Eye (tissue), 1 donor: ENCODE data around the gene SH3RF3.
"Not testable (repeated sequence)": the region's sequence is repeated elsewhere in the genome, so short reads cannot be mapped to it uniquely, and the experiment has no call there.

ENCODE experiments used
- DNase-seq: peaks from one replicate; pipeline ENCODE4 v3.0.0-alpha.2; 2015

Gene SH3RF3

DNA sequence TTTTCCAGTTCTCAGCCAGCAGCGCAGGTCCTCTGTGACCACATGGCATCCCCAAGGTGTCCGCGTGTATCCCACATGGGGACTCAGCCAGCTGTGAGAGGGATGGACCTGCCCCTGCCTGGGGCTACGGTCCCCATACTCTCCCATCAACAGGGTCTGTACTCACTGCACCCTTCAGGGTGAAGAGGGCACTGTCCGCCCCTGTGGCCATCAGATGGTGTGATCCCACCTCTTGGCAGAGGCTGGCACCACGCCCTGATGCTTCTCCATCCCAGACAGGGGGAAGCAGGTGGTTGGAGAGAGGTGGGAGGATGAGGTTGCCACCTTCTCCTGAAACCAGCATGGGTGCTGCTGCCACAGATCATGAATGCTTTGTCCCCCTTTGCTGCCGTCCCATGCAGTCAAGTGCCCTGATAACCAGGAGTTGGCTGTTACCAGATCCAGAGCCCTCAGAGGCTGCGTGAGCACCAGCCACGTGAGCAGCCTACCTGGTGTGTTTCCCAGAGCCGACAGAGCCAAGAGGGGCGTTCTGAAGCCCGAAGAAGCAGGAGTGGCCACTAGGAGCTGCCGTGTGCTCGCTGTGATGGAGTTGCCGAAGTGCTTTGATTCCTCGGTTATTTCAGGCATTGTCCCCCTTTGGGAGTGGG lies 93.9 kb downstream of the SH3RF3 start:
- no peak for DNase-seq

DNA sequence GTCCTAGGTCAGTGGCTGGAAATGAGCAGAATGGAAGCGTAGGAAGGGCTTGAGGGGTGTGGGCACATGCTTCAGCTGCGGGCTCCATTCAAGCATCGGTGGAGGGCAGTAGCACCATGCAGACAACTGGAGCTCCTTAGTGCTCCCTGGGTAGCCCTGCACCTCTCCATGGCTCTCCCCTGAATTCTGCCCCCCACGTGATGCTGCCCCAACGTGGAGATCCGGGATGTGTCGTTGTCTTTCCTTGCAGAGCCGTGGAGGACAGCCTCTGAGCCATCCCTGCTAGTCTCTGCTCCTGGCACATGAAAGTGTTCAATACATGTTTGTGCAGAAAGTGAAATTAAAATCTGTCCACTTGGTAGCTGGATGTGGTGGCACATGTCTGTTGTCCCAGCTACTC lies 94.5 kb downstream of the SH3RF3 start:
- DNase-seq, result no peak

DNA sequence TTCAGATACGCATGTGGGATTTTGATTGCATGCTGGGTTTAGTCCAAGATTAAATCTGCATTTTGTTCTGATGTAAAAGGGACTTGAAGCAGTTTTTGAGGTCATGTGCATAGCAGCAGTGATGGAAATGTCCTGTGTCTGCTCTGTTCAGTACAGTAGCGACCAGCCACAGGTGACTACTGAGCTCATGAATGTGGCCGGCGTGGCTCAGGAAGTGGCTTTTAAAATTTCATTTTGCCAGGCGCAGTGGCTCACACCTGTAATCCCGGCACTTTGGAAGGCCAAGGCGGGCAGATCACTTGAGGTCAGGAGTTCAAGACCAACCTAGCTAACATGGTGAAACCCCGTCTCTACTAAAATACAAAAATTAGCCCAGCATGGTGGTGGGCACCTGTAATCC lies 95.3 kb downstream of the SH3RF3 start:
- DNase-seq, result not testable (repeated sequence)

DNA sequence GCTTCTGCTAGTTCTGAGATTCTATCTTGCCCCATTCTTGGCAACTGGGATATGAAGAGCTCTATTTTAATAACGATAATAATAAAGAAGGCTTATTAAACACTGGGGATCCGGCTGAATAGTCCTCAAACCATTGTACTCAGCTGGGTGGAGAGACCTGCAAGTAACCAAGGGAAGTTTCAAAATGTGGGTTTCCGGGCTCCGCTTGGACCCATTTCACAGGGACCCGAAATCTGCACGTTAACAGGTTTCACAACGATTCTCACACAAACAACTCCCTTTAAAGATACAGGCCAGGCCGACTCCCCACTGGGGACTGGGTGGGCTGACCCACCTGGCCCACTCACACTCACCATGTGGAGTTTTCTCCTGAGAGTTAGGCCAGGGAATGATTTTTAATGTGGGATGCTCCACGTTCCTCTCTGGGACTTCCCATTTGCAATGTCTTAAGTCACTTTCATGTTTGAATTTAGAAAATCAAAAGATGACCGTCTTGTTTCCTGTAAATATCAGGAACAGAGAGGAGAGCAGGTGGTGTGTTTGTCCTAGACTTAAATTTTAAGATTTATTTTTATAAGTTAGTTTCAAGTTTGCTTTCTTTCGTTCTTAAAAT lies 96.3 kb downstream of the SH3RF3 start:
- DNase-seq, result no peak

DNA sequence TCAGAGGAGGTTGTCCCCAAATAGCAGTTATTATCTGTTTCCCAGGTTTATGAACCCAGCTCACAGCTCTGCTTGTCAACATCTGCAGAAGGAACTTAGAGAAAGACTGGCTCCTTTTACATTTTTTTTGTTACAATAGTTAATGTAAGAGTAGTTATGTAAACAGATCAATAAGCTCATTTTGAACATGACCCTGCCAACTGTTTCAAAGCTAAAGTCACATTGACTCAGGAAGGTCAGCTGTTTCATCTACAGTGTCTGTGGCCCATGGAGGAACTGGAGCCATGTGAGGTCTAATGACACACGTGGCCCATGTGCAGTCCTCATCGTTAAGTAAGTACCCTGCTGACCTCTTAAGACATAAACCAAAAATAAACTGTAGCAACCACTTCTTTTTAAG lies 97.1 kb downstream of the SH3RF3 start:
- no peak for DNase-seq

DNA sequence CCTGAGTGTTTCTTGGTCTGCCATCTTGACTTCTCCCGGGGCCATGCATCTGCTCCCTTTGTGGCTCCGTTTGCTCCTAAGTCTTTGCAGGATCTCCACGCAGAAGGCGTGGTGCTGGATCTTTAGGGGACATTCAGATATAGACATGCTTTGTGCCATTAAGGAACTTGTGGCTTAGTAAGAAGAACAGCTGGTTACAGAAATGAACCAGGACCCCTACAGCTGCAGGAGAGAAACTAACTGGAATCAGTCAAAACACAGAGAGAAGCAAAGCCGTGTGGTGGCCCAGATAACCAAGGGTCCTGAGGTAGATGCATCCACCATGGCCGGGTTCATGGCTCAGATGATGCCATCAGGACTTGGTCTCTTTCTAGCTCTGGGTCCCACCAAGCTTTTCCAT lies 97.6 kb downstream of the SH3RF3 start:
- no peak for DNase-seq

DNA sequence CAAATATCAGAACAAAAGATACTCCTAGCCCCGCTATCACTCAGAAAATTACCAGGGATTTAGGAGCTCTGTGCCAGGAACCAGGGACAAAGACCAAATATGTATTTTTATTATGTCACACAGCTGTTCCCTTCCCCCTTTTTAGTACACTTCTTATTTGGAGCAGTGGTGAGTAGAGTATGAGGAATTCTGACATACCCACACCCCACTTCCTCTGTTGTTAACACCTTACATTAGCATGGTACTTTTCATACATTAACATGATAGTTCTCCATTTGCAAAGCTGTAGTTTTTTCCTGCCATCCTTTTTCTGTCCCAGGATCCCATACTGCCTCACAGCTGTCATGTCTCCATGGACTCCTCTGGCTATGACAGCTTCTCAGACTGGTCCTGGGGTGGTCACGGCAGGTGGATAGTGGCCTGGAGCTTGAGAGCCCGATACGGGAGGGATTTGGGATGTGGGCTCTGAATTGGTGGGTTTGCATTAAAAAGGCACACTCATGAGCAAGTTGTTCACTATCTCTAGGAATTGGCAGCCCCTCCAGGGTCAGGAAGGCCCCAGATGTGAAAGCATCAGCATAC lies 100.2 kb downstream of the SH3RF3 start:
- no peak for DNase-seq

DNA sequence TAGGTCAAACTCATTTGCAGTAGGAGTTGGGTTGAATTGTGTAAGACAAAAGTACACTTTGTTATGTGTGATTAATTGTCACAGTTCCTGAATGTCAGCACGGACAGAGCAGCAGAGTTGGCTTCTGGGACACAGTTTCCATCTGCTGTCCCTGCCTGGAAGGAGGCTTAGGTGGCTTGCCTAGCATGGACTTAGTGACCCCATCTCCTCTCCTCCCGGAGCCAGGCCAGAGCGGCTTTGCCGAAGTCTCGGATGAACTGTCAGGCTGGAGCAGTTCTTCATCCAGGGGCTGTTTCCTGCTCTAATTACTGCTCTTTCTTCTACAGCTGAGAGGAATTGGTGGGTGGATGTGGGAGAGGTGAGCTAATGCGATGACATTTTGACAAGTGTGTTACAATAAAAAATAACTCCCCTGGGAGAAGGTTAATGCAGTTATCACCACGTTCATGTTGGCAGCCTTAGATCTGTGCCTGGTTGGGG lies 102.0 kb downstream of the SH3RF3 start:
- peak; percentile 33 for DNase-seq

DNA sequence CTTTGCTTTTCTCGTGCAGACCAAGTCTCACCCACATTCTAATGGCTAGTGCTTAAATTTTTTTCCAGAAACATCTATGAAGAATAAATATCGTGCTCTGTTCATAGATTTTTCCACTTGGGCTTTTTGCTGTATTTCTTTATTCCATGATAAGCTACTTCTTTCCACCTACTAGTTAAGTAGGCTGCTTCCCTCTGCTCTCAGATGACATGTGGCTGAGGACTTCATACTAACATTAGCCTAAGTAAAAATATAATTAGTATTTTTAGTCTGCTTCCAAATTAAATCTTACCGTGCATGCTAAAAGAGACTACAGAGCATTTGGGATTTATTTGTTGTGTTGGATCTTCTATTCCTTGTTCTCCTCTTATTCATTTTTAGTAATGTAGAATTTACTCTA lies 102.4 kb downstream of the SH3RF3 start:
- DNase-seq, result no peak

DNA sequence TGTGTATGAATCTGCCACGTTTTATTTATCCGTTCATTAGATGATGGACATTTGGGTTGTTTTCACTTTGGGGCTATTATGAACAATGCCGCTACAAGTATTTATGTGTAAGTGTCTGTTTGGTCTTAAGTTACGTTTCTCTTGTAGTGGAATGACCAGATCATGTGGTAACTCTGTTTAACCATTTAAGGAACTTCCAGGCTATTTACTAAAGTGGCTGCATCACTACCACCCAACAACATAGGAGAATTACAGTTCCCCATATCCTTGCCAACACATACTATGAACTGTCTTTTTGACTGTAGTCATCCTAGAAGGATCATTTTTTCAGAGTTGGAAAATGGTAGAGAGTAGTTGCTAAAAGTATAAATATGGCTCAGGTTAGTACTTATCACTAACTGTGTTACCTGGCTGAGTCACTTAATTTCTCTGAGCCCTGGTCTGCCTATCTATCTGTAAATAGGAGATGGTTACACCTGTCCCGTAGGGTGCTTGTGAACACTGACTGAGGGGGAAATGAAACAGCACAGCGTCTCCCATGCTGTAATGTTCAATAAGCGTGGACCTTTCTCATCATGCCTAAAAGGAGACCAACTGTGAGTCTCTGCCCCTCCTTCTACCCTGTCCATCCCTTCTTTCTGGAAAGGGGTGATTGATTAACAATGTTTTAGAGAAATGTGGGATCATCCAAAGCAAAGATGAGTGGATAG lies 103.1 kb downstream of the SH3RF3 start:
- DNase-seq, result no peak

DNA sequence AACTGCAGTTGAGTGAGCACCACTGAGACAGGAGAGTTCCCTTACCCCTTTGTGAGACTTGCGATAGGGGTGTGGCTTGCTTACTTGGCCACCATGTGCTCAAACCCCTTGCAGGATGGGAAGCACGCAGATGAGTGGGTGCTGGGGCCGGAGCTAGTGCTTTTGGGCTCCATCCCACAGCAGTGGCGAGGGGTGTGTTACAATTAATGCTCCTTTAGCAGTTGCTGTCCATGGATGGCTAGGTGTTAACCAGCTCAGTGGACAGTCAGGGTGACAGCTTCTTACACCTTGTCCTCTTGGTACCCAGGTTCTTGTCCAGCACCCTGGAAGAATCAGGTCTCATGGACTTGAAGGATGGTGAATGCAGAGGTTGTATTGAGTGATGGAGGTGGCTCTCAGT lies 103.9 kb downstream of the SH3RF3 start:
- no peak for DNase-seq

DNA sequence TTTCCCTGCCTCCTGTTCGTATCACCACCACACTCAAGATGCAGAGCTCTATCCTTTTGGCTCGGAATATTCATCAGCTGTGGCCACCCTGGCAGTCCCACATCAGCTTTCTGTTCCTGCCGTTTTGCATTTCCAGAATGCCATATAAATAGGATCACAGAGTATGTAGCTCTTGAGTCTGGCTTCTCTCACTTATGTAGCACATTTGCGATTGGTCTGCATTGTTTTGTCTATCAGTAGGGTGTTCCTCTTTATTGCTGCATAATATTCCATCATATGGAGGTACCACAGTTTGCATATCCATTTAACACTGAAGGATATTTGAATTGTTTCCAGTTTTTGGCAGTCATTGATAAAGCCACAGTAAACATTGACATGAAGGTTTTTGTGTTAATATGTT lies 104.6 kb downstream of the SH3RF3 start:
- no peak for DNase-seq

DNA sequence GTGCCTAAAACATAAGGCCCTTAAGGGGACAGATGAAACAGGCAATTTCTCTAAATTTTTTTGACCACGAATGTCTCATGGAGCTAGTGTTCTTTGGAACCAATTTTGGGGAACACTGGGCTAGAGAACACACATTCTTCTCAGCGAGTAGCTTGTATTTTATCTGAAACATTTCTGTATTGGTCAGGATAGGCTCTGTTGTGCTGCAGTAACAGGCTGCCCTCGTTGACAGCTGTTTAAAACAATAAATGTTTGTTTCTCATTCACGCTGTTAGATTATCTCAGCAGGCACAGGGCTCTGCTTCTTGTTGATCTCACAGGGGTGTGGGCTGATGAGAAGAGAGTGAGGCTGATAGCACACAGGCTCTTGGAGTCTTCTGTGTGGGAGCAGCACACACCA lies 105.3 kb downstream of the SH3RF3 start:
- no peak for DNase-seq

DNA sequence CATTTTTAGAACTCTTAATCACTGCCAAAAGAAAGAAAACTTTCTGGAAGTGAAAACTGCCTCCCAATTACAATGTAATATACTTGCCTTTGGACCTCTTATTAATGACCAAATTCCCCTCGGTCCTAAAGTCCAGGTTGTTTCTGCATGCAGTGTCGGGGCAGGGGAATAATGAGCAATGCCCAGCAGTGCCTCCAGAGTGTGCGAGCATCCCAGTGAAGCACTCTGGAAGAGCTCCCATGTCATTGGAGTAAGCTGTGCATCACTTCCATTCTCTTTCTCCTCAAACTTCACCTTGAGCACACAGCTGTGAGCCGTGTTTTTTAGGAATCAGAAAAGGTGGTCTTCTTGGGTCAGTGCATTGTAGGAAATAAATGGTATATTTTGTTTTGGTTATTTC lies 107.1 kb downstream of the SH3RF3 start:
- DNase-seq, result no peak

DNA sequence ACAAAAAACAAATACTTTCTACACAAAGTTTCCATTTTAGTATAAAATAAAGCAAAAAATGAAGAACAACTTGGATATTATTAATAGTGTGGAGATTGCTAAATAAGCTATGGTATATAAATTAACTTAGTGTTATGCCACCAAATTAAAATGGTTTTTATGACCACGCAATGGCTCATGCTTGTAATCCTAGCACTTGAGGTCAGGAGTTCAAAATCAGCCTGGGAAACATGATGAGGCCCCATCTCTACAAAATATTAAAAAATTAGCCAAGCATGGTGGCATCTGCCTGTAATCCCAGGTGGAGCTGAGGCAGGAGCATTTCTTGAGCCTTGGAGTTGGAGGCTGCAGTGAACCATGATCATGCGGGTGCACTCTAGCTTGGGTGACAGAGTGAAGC lies 108.8 kb downstream of the SH3RF3 start:
- no peak for DNase-seq

DNA sequence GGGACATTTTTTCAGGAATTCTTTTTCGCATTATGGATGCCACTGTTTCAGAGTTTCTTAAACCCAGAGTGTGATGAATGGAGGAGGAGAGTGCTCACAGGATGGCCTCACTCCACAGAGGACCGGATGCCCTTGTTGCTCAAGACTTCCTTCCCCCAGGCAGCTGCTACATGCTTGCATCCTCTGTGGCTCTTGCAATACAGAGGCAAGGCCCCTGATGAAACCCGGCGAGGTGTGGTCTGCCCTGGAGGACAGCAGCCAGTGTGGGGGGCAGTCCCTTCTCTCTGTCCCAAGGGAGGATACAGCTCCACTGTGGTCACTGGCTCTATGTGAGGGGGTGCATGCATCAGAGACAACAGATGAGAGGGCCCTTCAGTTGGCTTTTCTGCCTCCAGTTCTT lies 109.6 kb downstream of the SH3RF3 start:
- DNase-seq, result no peak

DNA sequence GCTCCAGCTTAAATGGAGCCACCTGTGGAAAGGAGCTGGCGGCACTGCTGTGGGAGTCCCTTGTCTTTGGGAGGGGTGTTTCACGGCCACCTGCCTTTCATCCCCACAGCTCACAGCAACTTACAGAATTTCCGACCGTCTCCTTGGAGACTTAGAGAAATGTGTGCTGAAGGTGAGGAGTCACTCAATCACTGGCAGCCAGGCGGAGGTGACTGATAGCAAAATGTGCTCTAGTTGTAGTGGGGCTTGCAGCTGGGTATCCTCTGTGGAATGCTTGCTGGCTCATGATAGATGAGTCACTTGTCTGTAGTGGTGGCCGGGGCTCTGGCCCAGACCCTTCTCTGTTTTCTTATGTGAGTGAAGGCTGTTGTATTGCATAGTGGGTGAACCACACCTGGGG lies 110.7 kb downstream of the SH3RF3 start:
- no peak for DNase-seq

DNA sequence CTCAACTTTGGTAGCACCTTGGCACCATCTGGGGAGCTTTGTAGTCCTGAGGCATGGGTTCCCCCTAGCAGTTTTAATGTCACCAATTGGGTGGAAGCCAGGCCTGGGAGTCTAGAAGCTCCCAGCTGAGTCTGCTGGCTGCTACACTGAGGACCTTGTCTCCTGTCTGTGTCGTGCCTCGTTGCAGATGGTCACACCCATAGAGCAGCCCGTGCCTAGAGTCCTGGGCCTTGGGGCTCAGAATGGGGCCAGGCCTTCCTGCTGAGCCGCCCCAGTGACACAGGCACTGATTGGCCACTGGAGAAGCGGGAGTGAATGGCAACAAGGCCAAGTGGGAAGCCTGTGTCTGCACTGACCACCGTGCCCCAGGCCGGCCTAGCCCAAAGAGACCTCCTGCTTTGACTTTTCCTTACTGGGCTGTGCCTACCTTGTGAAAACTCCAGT lies 113.2 kb downstream of the SH3RF3 start:
- DNase-seq, result no peak

DNA sequence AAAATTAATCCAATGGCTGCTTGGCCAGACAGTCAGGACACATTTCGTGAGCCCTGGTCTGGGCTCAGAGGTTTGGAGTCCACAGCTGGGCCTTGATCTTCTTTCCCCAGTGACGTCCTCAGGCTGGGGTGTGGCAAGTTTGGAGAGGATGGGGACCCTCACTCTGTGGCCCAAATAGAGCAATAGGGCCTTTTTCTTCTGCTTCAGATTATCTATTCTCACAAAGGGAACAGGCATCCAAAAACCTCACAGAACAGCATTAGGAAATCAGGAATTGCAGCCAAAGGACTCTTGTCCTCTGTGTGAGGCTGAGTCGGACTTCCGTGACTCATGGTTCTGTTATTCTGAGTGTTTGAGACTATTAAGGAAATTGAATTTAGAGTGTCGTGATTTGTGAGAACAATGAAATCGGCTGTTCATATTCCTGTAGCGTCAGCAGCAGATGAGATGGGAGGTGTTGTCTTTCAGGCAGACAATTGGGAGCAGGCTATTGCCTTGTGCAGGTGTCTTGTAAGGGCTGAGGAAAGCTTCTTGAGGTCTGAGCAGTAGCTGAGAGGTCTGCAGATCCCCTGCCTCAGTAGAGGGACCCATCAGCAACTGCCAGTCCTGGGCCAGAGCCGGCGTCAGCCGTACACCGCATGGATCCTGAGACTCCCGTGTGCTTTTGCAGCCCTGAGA lies 113.8 kb downstream of the SH3RF3 start:
- DNase-seq, result no peak

DNA sequence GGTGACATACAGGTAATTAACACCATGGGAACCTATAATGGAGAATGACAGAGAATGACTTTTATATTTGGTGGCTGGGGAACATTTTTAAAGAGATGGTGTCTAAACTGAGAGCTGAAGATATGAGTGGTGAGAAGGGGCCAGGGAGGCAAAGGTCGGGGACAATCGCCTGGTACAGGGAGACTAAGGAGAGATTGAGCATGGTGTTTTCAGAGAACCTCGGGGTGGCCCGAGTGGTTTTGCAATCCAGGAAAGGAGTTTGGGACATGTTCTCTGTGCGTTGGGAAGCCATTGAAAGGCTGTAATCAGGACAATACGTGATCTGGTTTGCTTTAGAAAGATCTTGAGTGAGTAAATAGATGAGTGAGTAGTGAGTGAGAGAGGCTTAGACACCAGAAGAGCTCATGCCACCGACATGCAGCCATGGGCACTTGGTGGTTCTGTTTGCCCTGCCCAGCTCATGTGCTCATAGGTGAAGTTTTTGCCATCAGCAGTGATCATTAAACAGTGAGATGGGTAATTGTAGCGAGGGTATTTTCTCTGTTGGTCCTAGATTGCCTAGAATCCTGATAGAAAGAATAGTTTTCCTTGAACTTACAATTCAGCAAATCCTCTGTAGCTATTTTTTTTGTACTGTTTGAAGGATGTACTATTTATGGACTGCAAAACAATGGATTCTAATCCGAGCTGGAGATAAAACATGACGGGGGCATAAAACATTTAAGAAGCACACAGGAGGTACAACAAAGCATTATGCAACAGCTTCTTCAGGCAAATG lies 114.7 kb downstream of the SH3RF3 start:
- DNase-seq, result no peak

DNA sequence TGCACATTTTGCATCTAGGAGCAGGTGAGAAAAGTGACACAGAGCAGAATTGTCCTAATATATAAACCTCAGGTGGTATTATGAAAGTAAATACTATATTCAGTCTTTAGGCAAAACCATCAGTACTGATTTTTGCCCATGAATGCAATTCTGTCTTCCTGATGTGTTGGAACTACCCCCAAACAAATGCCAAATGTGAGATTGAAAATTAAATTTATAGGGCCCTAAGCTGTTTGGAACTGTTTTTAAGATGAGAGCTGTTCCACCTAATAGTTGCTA lies 115.2 kb downstream of the SH3RF3 start:
- DNase-seq, result no peak

DNA sequence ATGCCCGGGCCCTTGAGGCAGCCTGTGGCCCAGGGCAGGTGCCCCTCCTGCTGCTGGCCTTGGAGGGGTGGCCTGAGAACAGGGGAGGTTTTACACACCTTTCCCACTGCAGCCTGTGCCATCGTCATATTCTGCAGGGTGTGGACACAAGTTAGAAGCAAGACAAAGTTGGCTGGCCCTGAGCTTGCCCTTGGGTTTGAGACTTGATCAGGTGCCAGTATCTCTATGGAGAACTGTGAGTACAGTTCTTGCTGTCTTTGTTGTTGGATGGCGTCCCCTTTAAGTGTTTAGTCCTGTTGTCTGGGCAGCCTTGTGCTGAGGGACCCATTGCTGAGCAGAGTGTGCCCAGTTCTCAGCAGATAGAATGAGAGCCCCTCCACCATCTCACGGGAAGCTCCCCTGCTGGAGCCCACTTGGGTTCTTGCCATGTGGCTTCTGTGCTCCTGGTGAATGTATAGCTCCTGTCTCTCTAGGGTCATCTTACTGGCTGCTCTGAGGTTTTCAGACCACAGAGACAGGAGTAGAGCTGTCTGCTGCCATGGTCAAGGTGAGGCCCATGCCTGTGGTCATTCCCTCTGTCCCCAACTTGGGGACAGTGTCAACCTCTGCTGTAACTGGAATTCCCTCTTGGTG lies 115.9 kb downstream of the SH3RF3 start:
- no peak for DNase-seq
